ENCODE measurements around the gene BGN. TPM values are rescaled to one million over a fixed set of nuclear protein-coding genes. Genes with fewer than 3 reads are reported as not detected.

BGN gene
- total RNA-seq, 3 donors from 2014 or later, result 9.7 to 21.3 (median 11.0) TPM

DNA sequence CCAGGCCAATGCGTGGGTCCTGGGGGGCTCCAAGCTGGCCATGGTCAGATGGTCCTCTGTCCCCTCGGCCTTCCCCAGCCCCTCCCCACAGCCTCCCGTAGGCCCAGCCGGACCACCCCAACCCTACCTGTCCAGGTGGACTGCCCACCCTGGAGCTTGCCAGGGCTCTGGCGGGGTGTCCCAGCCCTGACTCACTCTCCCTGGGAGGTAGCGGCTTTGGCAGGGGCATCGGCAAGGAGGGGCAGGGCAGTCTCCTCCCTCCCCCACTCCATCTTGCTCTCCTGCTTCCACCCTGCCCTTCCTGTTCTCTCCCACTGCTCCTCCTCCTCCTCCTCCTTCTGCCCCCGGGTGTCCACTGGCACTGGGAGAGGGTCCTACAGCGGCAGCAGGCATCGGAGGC lies 7.4 kb downstream of the BGN start:
- H3K27ac ChIP-seq, result no peak overlapping the region
- intact Hi-C loops (cut with DNase I; ENCODE audit: low total_unique reads), result no loop called here
- H3K4me3 ChIP-seq, result no peak overlapping the region

GRCh38 chrX:153502796-153503195 lies 8.0 kb downstream of the BGN start:
- Histone ChIP-seq H3K27ac (no peak overlapping the region), H3K4me1 (no peaks in the 10 kb centered on the region), H3K27me3 (peaks cover 5 to 83% of the 10 kb centered on the region in 2 donors), H3K9me3 (no peaks in the 10 kb centered on the region), H3K36me3 (no peaks in the 10 kb centered on the region), H3K4me3 (no peak overlapping the region)
- intact Hi-C loops (cut with DNase I; ENCODE audit: low total_unique reads), result no loop called here
- no peak for DNase-seq (ENCODE audit: low spot score in 2 of 2)
- TF ChIP-seq CTCF (IDR thresholded peaks at IDR 0.05) (no peak), POLR2AphosphoS5 (IDR thresholded peaks at IDR 0.05) (no peak), POLR2A (IDR thresholded peaks at IDR 0.05) (no peak)

More for the DNA sequence above, 7.4 kb downstream of the BGN start:
- Histone ChIP-seq H3K36me3 (no peaks in the 10 kb centered on the region), H3K4me1 (no peaks in the 10 kb centered on the region), H3K9me3 (no peaks in the 10 kb centered on the region), H3K27me3 (peaks cover 5 to 81% of the 10 kb centered on the region in 2 donors)
- no peak for TF ChIP-seq POLR2AphosphoS5 (IDR thresholded peaks at IDR 0.05)
- TF ChIP-seq CTCF (IDR thresholded peaks at IDR 0.05), result no peak
- TF ChIP-seq POLR2A (IDR thresholded peaks at IDR 0.05), result no peak
- no peak for DNase-seq (ENCODE audit: low spot score in 2 of 2)

GRCh38 chrX:153504445-153505016 lies 9.8 kb downstream of the BGN start:
- intact Hi-C loops (cut with DNase I; ENCODE audit: low total_unique reads), result no loop called here
- Histone ChIP-seq H3K36me3 (no peaks in the 10 kb centered on the region), H3K27me3 (peaks cover 0 to 79% of the 10 kb centered on the region in 2 donors), H3K27ac (no peak overlapping the region), H3K9me3 (no peaks in the 10 kb centered on the region), H3K4me1 (no peaks in the 10 kb centered on the region), H3K4me3 (no peak overlapping the region)
- no peak for DNase-seq (ENCODE audit: low spot score in 2 of 2)
- no peak for TF ChIP-seq POLR2A (IDR thresholded peaks at IDR 0.05)
- TF ChIP-seq POLR2AphosphoS5 (IDR thresholded peaks at IDR 0.05), result no peak
- TF ChIP-seq CTCF (IDR thresholded peaks at IDR 0.05), result no peak

DNA sequence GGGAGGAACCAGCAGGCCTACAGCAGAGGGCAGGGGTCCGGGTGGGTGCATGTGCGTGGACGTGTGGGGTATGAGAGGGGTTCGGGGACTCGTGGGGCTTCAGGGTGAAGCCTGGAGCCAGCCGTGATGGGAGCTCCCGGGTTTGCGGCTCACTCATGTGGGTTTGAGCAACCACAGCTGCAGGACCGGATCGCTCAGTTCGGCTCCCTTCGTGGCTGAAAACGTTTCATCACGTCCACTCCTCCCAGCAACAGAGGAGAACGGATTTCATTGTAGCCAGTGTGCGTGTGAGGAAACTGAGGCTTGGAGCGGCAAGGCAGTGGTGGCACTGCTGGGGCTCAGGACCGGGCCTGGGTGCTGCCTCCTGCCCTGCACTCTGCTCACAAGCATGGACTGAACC lies 10.6 kb downstream of the BGN start:
- intact Hi-C loops (cut with DNase I; ENCODE audit: low total_unique reads), result no loop called here
- no peak for DNase-seq (ENCODE audit: low spot score in 2 of 2)

More for the DNA sequence above, 10.6 kb downstream of the BGN start:
- Histone ChIP-seq H3K4me1 (no peaks in the 10 kb centered on the region), H3K36me3 (no peaks in the 10 kb centered on the region), H3K27me3 (peaks cover 0 to 78% of the 10 kb centered on the region in 2 donors), H3K4me3 (no peak overlapping the region), H3K27ac (no peak overlapping the region), H3K9me3 (no peaks in the 10 kb centered on the region)
- TF ChIP-seq POLR2AphosphoS5 (IDR thresholded peaks at IDR 0.05), result no peak
- TF ChIP-seq POLR2A (IDR thresholded peaks at IDR 0.05), result no peak
- no peak for TF ChIP-seq CTCF (IDR thresholded peaks at IDR 0.05)
